ENCODE measurements around the gene HPSE. TPM values are rescaled to one million over a fixed set of nuclear protein-coding genes. Genes with fewer than 3 reads are reported as not detected.

The HPSE gene
- total RNA-seq, 1 donor from 2014 or later: 1.0 TPM

GRCh38 chr4:83269256-83269655 lies 65.4 kb downstream of the HPSE start:
- H3K4me1 ChIP-seq (ENCODE audit: control insufficient read depth in 3 of 3, insufficient read depth in 3 of 3, low read length in 3 of 3): no peaks in the 10 kb centered on the region
- no peak overlapping the region for H3K27ac ChIP-seq (ENCODE audit: low read depth, low read length)
- H3K36me3 ChIP-seq (ENCODE audit: control insufficient read depth in 3 of 3, insufficient read depth in 3 of 3, low read length in 3 of 3): peaks cover 13 to 43% (median 27%) of the 10 kb centered on the region in 3 donors
- no peak overlapping the region for H3K4me3 ChIP-seq (ENCODE audit: low read length in 3 of 3)
- H3K9me3 ChIP-seq (ENCODE audit: control insufficient read depth in 3 of 3, low read length in 3 of 3): no peaks in the 10 kb centered on the region
- H3K27me3 ChIP-seq (ENCODE audit: control insufficient read depth in 3 of 3, insufficient read depth in 3 of 3, low read length in 3 of 3): no peaks in the 10 kb centered on the region
- H3K9ac ChIP-seq (ENCODE audit: low read depth in 1 of 3, low read length in 3 of 3): no peak overlapping the region

GRCh38 chr4:83268491-83268890 lies 66.2 kb downstream of the HPSE start:
- Histone ChIP-seq H3K36me3 (ENCODE audit: control insufficient read depth in 3 of 3, insufficient read depth in 3 of 3, low read length in 3 of 3) (peaks cover 13 to 40% (median 27%) of the 10 kb centered on the region in 3 donors), H3K4me1 (ENCODE audit: control insufficient read depth in 3 of 3, insufficient read depth in 3 of 3, low read length in 3 of 3) (no peaks in the 10 kb centered on the region), H3K27me3 (ENCODE audit: control insufficient read depth in 3 of 3, insufficient read depth in 3 of 3, low read length in 3 of 3) (no peaks in the 10 kb centered on the region), H3K9ac (ENCODE audit: low read depth in 1 of 3, low read length in 3 of 3) (no peak overlapping the region), H3K27ac (ENCODE audit: low read depth, low read length) (no peak overlapping the region), H3K9me3 (ENCODE audit: control insufficient read depth in 3 of 3, low read length in 3 of 3) (no peaks in the 10 kb centered on the region), H3K4me3 (ENCODE audit: low read length in 3 of 3) (no peak overlapping the region)

- H3K36me3 ChIP-seq (ENCODE audit: control insufficient read depth in 3 of 3, insufficient read depth in 3 of 3, low read length in 3 of 3): peaks cover 13 to 36% (median 27%) of the 10 kb centered on the region in 3 donors
- H3K9ac ChIP-seq (ENCODE audit: low read depth in 1 of 3, low read length in 3 of 3): no peak overlapping the region
- no peaks in the 10 kb centered on the region for H3K4me1 ChIP-seq (ENCODE audit: control insufficient read depth in 3 of 3, insufficient read depth in 3 of 3, low read length in 3 of 3)
- H3K27me3 ChIP-seq (ENCODE audit: control insufficient read depth in 3 of 3, insufficient read depth in 3 of 3, low read length in 3 of 3): no peaks in the 10 kb centered on the region
- H3K9me3 ChIP-seq (ENCODE audit: control insufficient read depth in 3 of 3, low read length in 3 of 3): no peaks in the 10 kb centered on the region
- H3K4me3 ChIP-seq (ENCODE audit: low read length in 3 of 3): no peak overlapping the region
- H3K27ac ChIP-seq (ENCODE audit: low read depth, low read length): no peak overlapping the region
Observed at GRCh38 chr4:83267830-83268475, 66.7 kb downstream of the HPSE start.

GRCh38 chr4:83267121-83267829 lies 67.4 kb downstream of the HPSE start:
- Histone ChIP-seq H3K27ac (ENCODE audit: low read depth, low read length) (no peak overlapping the region), H3K9me3 (ENCODE audit: control insufficient read depth in 3 of 3, low read length in 3 of 3) (no peaks in the 10 kb centered on the region), H3K4me1 (ENCODE audit: control insufficient read depth in 3 of 3, insufficient read depth in 3 of 3, low read length in 3 of 3) (no peaks in the 10 kb centered on the region), H3K9ac (ENCODE audit: low read depth in 1 of 3, low read length in 3 of 3) (no peak overlapping the region), H3K36me3 (ENCODE audit: control insufficient read depth in 3 of 3, insufficient read depth in 3 of 3, low read length in 3 of 3) (peaks cover 13 to 31% (median 27%) of the 10 kb centered on the region in 3 donors), H3K4me3 (ENCODE audit: low read length in 3 of 3) (no peak overlapping the region), H3K27me3 (ENCODE audit: control insufficient read depth in 3 of 3, insufficient read depth in 3 of 3, low read length in 3 of 3) (no peaks in the 10 kb centered on the region)

- Histone ChIP-seq H3K27me3 (ENCODE audit: control insufficient read depth in 3 of 3, insufficient read depth in 3 of 3, low read length in 3 of 3) (no peaks in the 10 kb centered on the region), H3K27ac (ENCODE audit: low read depth, low read length) (no peak overlapping the region), H3K4me3 (ENCODE audit: low read length in 3 of 3) (no peak overlapping the region), H3K36me3 (ENCODE audit: control insufficient read depth in 3 of 3, insufficient read depth in 3 of 3, low read length in 3 of 3) (peaks cover 13 to 32% (median 24%) of the 10 kb centered on the region in 3 donors), H3K4me1 (ENCODE audit: control insufficient read depth in 3 of 3, insufficient read depth in 3 of 3, low read length in 3 of 3) (peaks cover under 1 to 2% (median 2%) of the 10 kb centered on the region in 3 donors), H3K9me3 (ENCODE audit: control insufficient read depth in 3 of 3, low read length in 3 of 3) (no peaks in the 10 kb centered on the region), H3K9ac (ENCODE audit: low read depth in 1 of 3, low read length in 3 of 3) (no peak overlapping the region)
Observed at GRCh38 chr4:83266689-83267088, 68.0 kb downstream of the HPSE start.

- Histone ChIP-seq H3K4me3 (ENCODE audit: low read length in 3 of 3) (no peak overlapping the region), H3K36me3 (ENCODE audit: control insufficient read depth in 3 of 3, insufficient read depth in 3 of 3, low read length in 3 of 3) (peaks cover 4 to 18% (median 8%) of the 10 kb centered on the region in 3 donors), H3K27ac (ENCODE audit: low read depth, low read length) (no peak overlapping the region), H3K9me3 (ENCODE audit: control insufficient read depth in 3 of 3, low read length in 3 of 3) (no peaks in the 10 kb centered on the region), H3K9ac (ENCODE audit: low read depth in 1 of 3, low read length in 3 of 3) (no peak overlapping the region), H3K4me1 (ENCODE audit: control insufficient read depth in 3 of 3, insufficient read depth in 3 of 3, low read length in 3 of 3) (peaks cover 9 to 15% (median 13%) of the 10 kb centered on the region in 3 donors), H3K27me3 (ENCODE audit: control insufficient read depth in 3 of 3, insufficient read depth in 3 of 3, low read length in 3 of 3) (no peaks in the 10 kb centered on the region)
Observed at GRCh38 chr4:83263106-83263505, 71.5 kb downstream of the HPSE start.

- no peaks in the 10 kb centered on the region for H3K27me3 ChIP-seq (ENCODE audit: control insufficient read depth in 3 of 3, insufficient read depth in 3 of 3, low read length in 3 of 3)
- H3K4me1 ChIP-seq (ENCODE audit: control insufficient read depth in 3 of 3, insufficient read depth in 3 of 3, low read length in 3 of 3): peaks cover 9 to 15% (median 13%) of the 10 kb centered on the region in 3 donors
- no peak overlapping the region for H3K4me3 ChIP-seq (ENCODE audit: low read length in 3 of 3)
- H3K9me3 ChIP-seq (ENCODE audit: control insufficient read depth in 3 of 3, low read length in 3 of 3): no peaks in the 10 kb centered on the region
- no peak overlapping the region for H3K27ac ChIP-seq (ENCODE audit: low read depth, low read length)
- no peak overlapping the region for H3K9ac ChIP-seq (ENCODE audit: low read depth in 1 of 3, low read length in 3 of 3)
- peaks cover 6 to 18% (median 10%) of the 10 kb centered on the region in 3 donors for H3K36me3 ChIP-seq (ENCODE audit: control insufficient read depth in 3 of 3, insufficient read depth in 3 of 3, low read length in 3 of 3)
Observed at GRCh38 chr4:83262682-83263081, 72.0 kb downstream of the HPSE start.

GRCh38 chr4:83261307-83261706 lies 73.3 kb downstream of the HPSE start:
- peaks cover 9 to 15% (median 13%) of the 10 kb centered on the region in 3 donors for H3K4me1 ChIP-seq (ENCODE audit: control insufficient read depth in 3 of 3, insufficient read depth in 3 of 3, low read length in 3 of 3)
- peak overlapping the region in 1 of 3 donors; percentile 30 for H3K9ac ChIP-seq (ENCODE audit: low read depth in 1 of 3, low read length in 3 of 3)
- H3K4me3 ChIP-seq (ENCODE audit: low read length in 3 of 3): no peak overlapping the region
- H3K9me3 ChIP-seq (ENCODE audit: control insufficient read depth in 3 of 3, low read length in 3 of 3): no peaks in the 10 kb centered on the region
- peaks cover 4 to 15% (median 9%) of the 10 kb centered on the region in 3 donors for H3K36me3 ChIP-seq (ENCODE audit: control insufficient read depth in 3 of 3, insufficient read depth in 3 of 3, low read length in 3 of 3)
- H3K27ac ChIP-seq (ENCODE audit: low read depth, low read length): no peak overlapping the region
- H3K27me3 ChIP-seq (ENCODE audit: control insufficient read depth in 3 of 3, insufficient read depth in 3 of 3, low read length in 3 of 3): no peaks in the 10 kb centered on the region

GRCh38 chr4:83259586-83259985 lies 75.1 kb downstream of the HPSE start:
- Histone ChIP-seq H3K27ac (ENCODE audit: low read depth, low read length) (no peak overlapping the region), H3K9me3 (ENCODE audit: control insufficient read depth in 3 of 3, low read length in 3 of 3) (no peaks in the 10 kb centered on the region), H3K36me3 (ENCODE audit: control insufficient read depth in 3 of 3, insufficient read depth in 3 of 3, low read length in 3 of 3) (peaks cover 2 to 6% (median 4%) of the 10 kb centered on the region in 3 donors), H3K4me3 (ENCODE audit: low read length in 3 of 3) (no peak overlapping the region), H3K9ac (ENCODE audit: low read depth in 1 of 3, low read length in 3 of 3) (no peak overlapping the region), H3K27me3 (ENCODE audit: control insufficient read depth in 3 of 3, insufficient read depth in 3 of 3, low read length in 3 of 3) (no peaks in the 10 kb centered on the region), H3K4me1 (ENCODE audit: control insufficient read depth in 3 of 3, insufficient read depth in 3 of 3, low read length in 3 of 3) (peaks cover 9 to 15% (median 13%) of the 10 kb centered on the region in 3 donors)

- H3K4me1 ChIP-seq (ENCODE audit: control insufficient read depth in 3 of 3, insufficient read depth in 3 of 3, low read length in 3 of 3): peaks cover 9 to 15% (median 13%) of the 10 kb centered on the region in 3 donors
- H3K9ac ChIP-seq (ENCODE audit: low read depth in 1 of 3, low read length in 3 of 3): no peak overlapping the region
- no peaks in the 10 kb centered on the region for H3K27me3 ChIP-seq (ENCODE audit: control insufficient read depth in 3 of 3, insufficient read depth in 3 of 3, low read length in 3 of 3)
- H3K36me3 ChIP-seq (ENCODE audit: control insufficient read depth in 3 of 3, insufficient read depth in 3 of 3, low read length in 3 of 3): peaks cover 2 to 6% (median 4%) of the 10 kb centered on the region in 3 donors
- H3K4me3 ChIP-seq (ENCODE audit: low read length in 3 of 3): no peak overlapping the region
- H3K27ac ChIP-seq (ENCODE audit: low read depth, low read length): no peak overlapping the region
- H3K9me3 ChIP-seq (ENCODE audit: control insufficient read depth in 3 of 3, low read length in 3 of 3): no peaks in the 10 kb centered on the region
Observed at GRCh38 chr4:83258461-83258860, 76.2 kb downstream of the HPSE start.
